Right hindlimb (tissue), 1 donor: ENCODE results near the gene RUNX1.
"Not testable (repeated sequence)": the region's sequence is repeated elsewhere in the genome, so short reads cannot be mapped to it uniquely, and the experiment has no call there.

Experiments used
- DNase-seq: peaks from one replicate; pipeline ENCODE4 v3.0.0-alpha.2; 2018

The RUNX1 gene

DNA sequence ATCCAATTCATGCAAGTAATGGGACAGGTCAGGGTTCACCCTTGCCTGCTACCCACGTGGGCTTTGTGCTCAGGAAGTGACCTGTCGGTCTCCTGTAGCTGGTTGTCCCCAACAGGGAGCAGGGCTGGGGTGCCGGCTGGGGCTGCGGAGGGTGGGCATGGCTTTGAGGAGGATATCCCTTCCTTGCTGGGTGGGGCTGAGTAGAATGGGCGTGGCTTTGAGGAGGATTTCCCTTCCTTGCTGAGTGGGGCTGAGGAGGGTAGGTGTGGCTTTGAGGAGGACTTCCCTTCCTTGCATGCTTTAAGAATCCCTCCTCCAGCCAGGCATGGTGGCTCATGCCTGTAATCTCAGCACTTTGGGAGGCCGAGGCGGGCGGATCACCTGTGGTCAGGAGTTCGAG is 229.1 kb downstream of the RUNX1 start:
- DNase-seq: peak; percentile 15

DNA sequence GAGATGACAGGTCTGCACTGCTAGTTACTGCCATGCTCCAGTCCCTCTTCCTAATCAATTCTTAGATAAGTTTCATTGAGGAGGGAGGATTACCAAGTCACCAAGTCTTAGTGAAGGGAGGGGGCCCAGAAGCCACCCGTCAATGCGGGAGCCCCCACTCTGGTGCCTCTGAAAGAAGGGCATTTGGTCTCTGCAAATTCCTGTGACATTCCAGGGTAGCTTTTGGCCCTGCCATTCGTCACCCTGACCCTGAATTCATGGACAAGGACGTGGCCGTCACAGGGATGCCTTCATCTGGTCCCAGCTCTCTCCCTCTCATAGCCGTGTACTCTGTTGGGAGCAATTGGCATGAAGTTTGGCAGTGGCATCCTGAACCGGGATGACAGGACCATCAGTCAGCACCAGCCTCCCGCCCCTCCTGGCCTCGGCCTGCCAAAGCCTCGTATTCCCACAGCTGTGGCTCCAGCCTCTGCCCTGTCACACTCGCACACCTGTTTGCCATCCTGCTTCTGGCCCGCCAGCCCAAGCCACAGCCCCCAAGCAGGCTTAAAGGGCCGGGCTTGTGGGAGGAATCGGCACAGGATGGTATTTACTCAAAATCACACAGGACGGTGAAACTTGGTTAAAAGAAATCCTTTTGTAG is 229.6 kb downstream of the RUNX1 start:
- DNase-seq: peak; percentile 43

GRCh38 chr21:34818662-34819158 is 230.4 kb downstream of the RUNX1 start:
- DNase-seq: peak; percentile 46

- DNase-seq: peak; percentile 7
Observed at GRCh38 chr21:34817821-34818661, 231.1 kb downstream of the RUNX1 start.

- peak; percentile 6 for DNase-seq
Observed at GRCh38 chr21:34815831-34816705, 233.0 kb downstream of the RUNX1 start.

GRCh38 chr21:34814529-34814951 is 234.6 kb downstream of the RUNX1 start:
- no peak for DNase-seq

DNA sequence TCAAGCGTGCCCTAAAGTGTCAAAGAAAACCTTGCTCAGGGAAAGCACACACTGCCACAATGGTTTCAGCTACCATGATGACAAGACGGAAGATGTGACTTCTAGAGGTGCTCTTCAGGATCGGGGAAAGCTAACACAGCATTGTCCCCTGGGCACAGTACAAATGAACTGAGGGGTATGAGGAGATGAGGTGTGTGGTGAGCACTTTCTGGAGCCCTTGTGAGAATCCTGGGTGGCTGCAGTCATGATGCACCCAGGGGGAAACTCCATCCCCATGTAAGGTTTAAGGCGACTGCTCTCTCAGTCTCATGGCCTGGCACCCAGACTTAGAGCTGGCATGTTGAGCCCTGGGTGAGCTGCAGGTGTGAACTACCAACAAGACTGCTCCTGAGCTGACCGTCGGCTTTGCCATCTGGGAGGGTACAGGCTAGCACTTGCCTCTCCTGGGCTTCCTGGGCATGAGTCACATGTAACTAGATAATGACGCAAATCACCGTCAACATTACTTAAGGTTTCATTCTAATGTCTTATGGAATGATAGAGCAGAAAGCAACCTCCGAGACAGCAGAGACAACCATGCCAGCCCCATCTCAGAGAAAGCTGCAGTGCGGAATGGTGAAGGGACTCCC is 235.7 kb downstream of the RUNX1 start:
- DNase-seq: no peak

DNA sequence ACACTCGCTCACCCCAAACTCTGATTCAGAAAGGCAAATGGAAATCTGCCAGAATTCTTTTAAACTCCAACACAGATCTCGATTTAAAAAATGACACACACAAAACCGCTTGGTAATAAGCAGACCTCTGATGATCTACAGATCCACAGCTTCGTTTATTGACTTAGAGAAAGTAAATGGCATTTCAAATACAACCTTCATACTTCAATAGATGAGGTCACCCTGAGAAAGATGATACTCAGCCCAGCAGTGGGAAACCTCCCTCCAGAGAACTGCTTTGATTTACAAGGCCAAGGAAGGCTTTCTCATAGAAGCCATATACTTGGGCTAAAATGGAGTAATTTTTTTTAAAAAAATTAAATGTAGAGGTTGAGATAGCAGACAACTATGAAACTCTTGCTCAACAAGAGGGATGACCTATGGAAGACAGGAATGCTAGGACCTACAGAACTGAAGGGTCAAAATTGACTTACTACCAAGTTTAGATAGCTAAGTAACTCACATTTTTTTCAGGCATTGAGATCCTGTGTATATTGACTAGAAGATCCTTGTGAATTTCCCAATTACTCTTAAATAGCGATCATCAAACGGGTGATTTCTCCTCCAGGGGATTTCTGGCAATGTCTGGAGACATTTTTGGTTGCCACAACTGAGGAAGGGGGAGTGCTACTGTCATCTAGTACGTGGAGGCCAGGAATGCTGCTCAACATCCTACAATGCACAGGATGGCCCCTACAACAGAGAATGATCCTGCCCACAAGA is 236.4 kb downstream of the RUNX1 start:
- no peak for DNase-seq

- DNase-seq: no peak
Observed at GRCh38 chr21:34811368-34811767, 237.7 kb downstream of the RUNX1 start.

- DNase-seq: peak; percentile 10
Observed at GRCh38 chr21:34810786-34811185, 238.3 kb downstream of the RUNX1 start.

- no peak for DNase-seq
Observed at GRCh38 chr21:34809822-34810221, 239.3 kb downstream of the RUNX1 start.

DNA sequence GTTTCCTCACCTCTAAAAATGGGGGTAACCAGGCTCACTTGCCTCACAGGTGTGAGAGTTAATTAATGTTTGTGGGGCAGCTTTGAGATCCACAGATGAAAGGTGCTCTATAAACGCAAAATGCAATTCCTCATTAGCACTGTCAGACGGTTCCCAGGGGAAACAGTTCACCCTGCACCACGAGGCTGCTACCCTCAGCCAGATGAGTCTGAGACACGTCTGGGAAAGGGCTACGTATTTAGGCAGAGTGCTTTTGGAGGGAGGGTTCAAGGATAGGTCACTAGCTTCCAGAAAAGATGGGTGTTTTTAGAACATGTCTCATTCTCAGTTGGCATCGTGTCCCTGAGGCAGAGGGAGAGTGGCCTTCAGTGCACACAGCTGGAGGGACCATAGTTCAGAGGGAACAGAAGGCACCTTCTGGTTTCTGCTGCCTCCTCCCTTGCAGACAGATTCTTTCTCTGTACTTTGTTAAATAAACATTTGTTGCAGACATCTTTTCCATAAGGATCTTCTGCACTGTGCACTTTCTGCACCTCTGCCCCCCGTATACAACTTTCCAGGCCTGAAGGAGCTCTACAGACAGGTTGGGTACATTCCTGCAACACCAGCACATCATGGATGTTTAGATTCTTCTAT is 240.4 kb downstream of the RUNX1 start:
- DNase-seq: no peak

GRCh38 chr21:34807881-34808568 is 241.1 kb downstream of the RUNX1 start:
- DNase-seq: no peak

- DNase-seq: no peak
Observed at GRCh38 chr21:34807146-34807880, 241.8 kb downstream of the RUNX1 start.

- no peak for DNase-seq
Observed at GRCh38 chr21:34806423-34806822, 242.7 kb downstream of the RUNX1 start.

DNA sequence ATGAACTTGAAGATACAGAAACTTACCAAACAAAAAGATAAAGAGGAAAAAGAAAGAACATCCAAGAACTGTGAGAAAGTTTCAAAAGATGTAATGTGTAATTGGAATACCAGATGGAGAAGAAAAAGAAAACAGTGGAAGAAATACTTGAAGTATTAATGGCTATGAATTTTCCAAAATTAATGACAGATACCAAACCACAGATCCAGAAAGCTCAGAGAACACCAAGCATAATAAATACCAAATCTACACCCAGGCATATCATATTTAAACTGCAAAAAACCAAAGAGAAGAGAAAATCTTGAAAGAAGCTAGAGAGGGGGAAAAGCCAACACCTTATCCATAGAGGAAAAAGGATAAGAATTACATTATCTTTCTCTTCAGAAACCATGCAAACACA is 243.9 kb downstream of the RUNX1 start:
- DNase-seq: no peak

GRCh38 chr21:34804584-34804983 is 244.5 kb downstream of the RUNX1 start:
- not testable (repeated sequence) for DNase-seq

GRCh38 chr21:34803782-34804370 is 245.2 kb downstream of the RUNX1 start:
- no peak for DNase-seq

DNA sequence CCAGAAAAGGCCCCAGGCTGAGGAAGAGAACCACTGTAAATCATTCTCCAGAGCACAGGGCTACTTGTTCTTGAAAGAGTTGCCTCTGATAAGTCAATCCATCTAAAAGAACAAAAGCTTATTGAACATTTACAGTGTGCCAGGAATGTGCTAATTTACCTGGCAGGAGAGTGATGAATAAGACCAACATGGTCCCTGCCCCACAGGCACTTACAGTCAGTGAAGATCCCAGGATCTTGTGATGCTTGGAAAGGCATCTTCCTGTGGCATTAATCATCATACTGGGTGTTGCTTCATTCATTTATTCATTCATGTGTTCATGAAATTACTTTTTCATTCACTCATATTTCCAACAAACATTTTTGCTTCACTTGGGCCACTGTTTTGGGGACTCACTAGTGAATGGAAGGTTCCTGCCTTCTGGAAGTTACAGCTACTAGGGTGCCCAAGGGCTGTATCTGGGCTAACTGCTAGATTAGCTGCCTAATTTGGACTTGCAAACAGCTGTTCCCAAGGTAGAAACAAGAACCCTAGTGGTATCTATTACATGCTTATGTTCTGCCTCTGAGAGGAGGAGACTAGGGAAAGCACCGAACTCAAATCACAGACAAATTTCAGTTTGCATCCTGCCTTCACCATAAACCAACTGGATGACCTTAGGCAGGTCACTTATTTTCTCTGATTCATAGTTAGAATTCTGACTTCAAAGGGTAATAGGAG is 246.8 kb downstream of the RUNX1 start:
- no peak for DNase-seq
